Spleen (tissue), 11 donors: Measurements from ENCODE around the gene MED27. TPM values are rescaled to one million over a fixed set of nuclear protein-coding genes. Genes with fewer than 3 reads are reported as not detected.

ENCODE experiments used
- DNase-seq: peaks from one replicate; pipeline ENCODE4 v3.0.0-alpha.2; 2020
- H3K27ac ChIP-seq, 8 donors: fragments of 200-600 bp; sonication (generic) in 7 of 8; 1 replicate in 4 of 8; 2 replicates in 4 of 8; pipeline versions ENCODE4 v1.5.0 to v1.8.0; 2016 to 2021; ENCODE audit warnings: inconsistent platforms in 4 of 8, mild to moderate bottlenecking in 4 of 8, moderate library complexity in 1 of 8
- H3K27me3 ChIP-seq, 7 donors: fragments of 200-600 bp; sonication (generic) in 6 of 7; replicated peaks in 1 of 7; 1 replicate in 4 of 7; 2 replicates in 3 of 7; pipeline versions ENCODE4 v1.5.0 to v1.8.0; 2016 to 2021; ENCODE audit warnings: inconsistent platforms in 3 of 7, mild to moderate bottlenecking in 1 of 7
- H3K36me3 ChIP-seq, 6 donors: fragments of 200-600 bp; sonication (generic) in 5 of 6; 1 replicate in 4 of 6; 2 replicates in 2 of 6; pipeline versions ENCODE4 v1.5.0 to v1.8.0; 2016 to 2021; ENCODE audit warnings: inconsistent platforms in 2 of 6
- H3K4me1 ChIP-seq, 6 donors: fragments of 200-600 bp; sonication (generic) in 5 of 6; 1 replicate in 3 of 6; 2 replicates in 3 of 6; pipeline versions ENCODE4 v1.5.0 to v1.8.0; 2016 to 2021; ENCODE audit warnings: inconsistent platforms in 3 of 6
- H3K4me3 ChIP-seq, 8 donors: fragments of 200-600 bp; sonication (generic) in 7 of 8; 1 replicate in 4 of 8; 2 replicates in 4 of 8; pipeline versions ENCODE4 v1.5.0 to v1.8.0; 2016 to 2021; ENCODE audit warnings: inconsistent platforms in 4 of 8, mild to moderate bottlenecking in 4 of 8, moderate library complexity in 2 of 8
- H3K9me3 ChIP-seq, 8 donors: fragments of 200-600 bp; sonication (generic) in 7 of 8; 1 replicate in 4 of 8; 2 replicates in 4 of 8; pipeline versions ENCODE4 v1.5.0 to v1.8.0; 2016 to 2021; ENCODE audit warnings: inconsistent platforms in 4 of 8
- POLR2A ChIP-seq, 3 donors: fragments of 450-650 bp; IDR thresholded peaks; one replicate each; pipeline ENCODE4 v1.5.1; 2017; ENCODE audit warnings: antibody characterized with exemption in 3 of 3, mild to moderate bottlenecking in 1 of 3
- POLR2AphosphoS5 ChIP-seq, 3 donors: sonication (generic); formaldehyde crosslinking; IDR thresholded peaks; one replicate each; pipeline ENCODE4 v1.5.1; 2017; ENCODE audit warnings: antibody characterized with exemption in 3 of 3
- WGBS, 5 donors: extraction: QIAGEN DNeasy Blood & Tissue Kit in 3 of 5; methylation state at CpG; one replicate each; pipeline versions ENCODE4 v1.1.5 to v1.1.7; 2013 to 2018; 5-methylcytosine and 5-hydroxymethylcytosine counted together
- intact Hi-C: fragments of 100-400 bp; cut with DNase I; formaldehyde crosslinking; loops from one replicate; pipeline ENCODE4 v1.15.0; 2023; ENCODE audit warnings: low total_unique reads
- polyA plus RNA-seq, 3 donors: library from polyadenylated mRNA; stranded (reverse); fragments of 200-250 nt; gene quantifications; one replicate each; pipeline ENCODE4 v1.2.1, GENCODE V29; 2013
- total RNA-seq, 7 donors: library from RNA; depleted of rRNA in 3 of 7; stranded (reverse); fragments of >200 nt in 3 of 7; fragmentation: NEBNext Ultra II Directional in 4 of 7; extraction: Animal tissue kit (Norgen Biotek cat#: 25700) in 4 of 7; gene quantifications; one replicate each; pipeline versions ENCODE4 v1.1.0 to v1.2.1, GENCODE V29; 2016 to 2021
- TF ChIP-seq, protein P1 (sequence below), 11 experiments: fragments of 200-600 bp in 7 of 11; fragments of 450-650 bp in 4 of 11; sonication (generic) in 4 of 11; IDR thresholded peaks in 8 of 11; conservative IDR thresholded peaks in 3 of 11; 1 replicate in 7 of 11; 2 replicates in 4 of 11; pipeline versions ENCODE4 v1.4.0 to v1.8.0; 2016 to 2021; ENCODE audit warnings: antibody characterized with exemption in 11 of 11, inconsistent platforms in 4 of 11, mild to moderate bottlenecking in 1 of 11
- donor health status: healthy with polysubstance abuse.
- donor health status: DM: no; HTN: no; CAD: no; lungs with moderate emphysema.
- donor health status: DM: no; HTN: no; CAD: no.
- donor health status: Bipolar disorder and iron deficiency.
- donor health status: healthy.
- donor health status: DM: no; HTN: no; CAD: no.
- donor health status: DM: yes; HTN: yes; CAD: no.

The MED27 gene
- total and polyA plus RNA-seq, 10 donors: 13.1 to 22.4 (median 16.0) TPM

DNA sequence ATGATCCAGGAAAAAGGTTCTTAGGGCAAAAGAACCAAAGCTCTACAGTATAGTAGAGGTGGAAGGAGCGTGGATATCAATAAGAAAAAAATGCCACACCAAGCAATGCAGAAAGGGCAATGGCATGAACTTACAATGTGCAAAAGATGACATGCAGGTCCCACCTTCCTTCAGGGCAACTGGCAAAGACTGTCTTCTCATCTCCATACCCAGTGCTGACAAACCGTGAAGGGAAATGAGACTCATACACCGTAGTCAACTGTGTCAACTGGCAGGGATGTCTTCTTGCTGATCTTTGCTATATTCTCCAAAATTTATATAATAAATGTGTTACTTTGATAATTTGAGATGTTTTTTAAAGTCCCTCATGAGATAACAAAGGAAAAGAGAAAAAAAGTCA lies 36.0 kb downstream of the MED27 start:
- peaks cover 0 to 16% (median 0%) of the 10 kb centered on the region in 6 donors for H3K36me3 ChIP-seq
- no peaks in the 10 kb centered on the region for H3K27me3 ChIP-seq
- TF ChIP-seq POLR2A (IDR thresholded peaks at IDR 0.05) (no peak), POLR2AphosphoS5 (IDR thresholded peaks at IDR 0.05) (no peak)
- TF ChIP-seq, protein P1, sequence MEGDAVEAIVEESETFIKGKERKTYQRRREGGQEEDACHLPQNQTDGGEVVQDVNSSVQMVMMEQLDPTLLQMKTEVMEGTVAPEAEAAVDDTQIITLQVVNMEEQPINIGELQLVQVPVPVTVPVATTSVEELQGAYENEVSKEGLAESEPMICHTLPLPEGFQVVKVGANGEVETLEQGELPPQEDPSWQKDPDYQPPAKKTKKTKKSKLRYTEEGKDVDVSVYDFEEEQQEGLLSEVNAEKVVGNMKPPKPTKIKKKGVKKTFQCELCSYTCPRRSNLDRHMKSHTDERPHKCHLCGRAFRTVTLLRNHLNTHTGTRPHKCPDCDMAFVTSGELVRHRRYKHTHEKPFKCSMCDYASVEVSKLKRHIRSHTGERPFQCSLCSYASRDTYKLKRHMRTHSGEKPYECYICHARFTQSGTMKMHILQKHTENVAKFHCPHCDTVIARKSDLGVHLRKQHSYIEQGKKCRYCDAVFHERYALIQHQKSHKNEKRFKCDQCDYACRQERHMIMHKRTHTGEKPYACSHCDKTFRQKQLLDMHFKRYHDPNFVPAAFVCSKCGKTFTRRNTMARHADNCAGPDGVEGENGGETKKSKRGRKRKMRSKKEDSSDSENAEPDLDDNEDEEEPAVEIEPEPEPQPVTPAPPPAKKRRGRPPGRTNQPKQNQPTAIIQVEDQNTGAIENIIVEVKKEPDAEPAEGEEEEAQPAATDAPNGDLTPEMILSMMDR (IDR thresholded peaks at IDR 0.05 in 8 of 11, conservative IDR thresholded peaks at IDR 0.05 in 3 of 11): no peak
- H3K27ac ChIP-seq: no peak overlapping the region
- H3K4me3 ChIP-seq: no peak overlapping the region
- intact Hi-C loops: no loop called here
- H3K9me3 ChIP-seq: no peaks in the 10 kb centered on the region
- WGBS, 5 donors: 91 to 96% (median 93%) methylated on average over 3 of the region's 3 CpGs
- no peak for DNase-seq
- peaks cover 0 to 17% (median 3%) of the 10 kb centered on the region in 6 donors for H3K4me1 ChIP-seq

DNA sequence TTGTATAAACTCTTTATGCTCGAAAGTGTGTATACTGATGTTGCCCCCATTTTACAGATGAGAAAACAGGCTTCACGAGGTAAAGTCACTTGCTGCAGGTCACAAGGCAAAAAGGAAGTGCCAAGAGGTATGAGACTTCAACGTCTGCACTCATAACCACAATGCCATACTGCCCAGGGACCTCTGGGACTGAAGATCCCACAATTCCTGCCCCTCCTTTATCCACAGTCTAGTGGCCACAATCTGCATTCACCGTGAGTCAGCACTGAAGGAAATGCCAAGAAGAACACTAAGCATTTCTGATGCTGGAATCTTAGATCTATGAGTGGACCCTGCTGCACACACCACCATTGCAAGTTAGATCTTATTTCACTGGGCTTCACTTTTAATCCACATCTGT lies 37.3 kb downstream of the MED27 start:
- Histone ChIP-seq H3K27ac (no peak overlapping the region), H3K4me1 (peaks cover 0 to 13% (median 1%) of the 10 kb centered on the region in 6 donors), H3K9me3 (no peaks in the 10 kb centered on the region), H3K27me3 (no peaks in the 10 kb centered on the region), H3K36me3 (peaks cover 0 to 16% (median 0%) of the 10 kb centered on the region in 6 donors), H3K4me3 (no peak overlapping the region)
- DNase-seq: no peak
- WGBS, 5 donors: 50 to 68% (median 56%) methylated on average over 4 of the region's 4 CpGs
- intact Hi-C loops: no loop called here
- TF ChIP-seq, protein P1 (IDR thresholded peaks at IDR 0.05 in 8 of 11, conservative IDR thresholded peaks at IDR 0.05 in 3 of 11): no peak
- TF ChIP-seq POLR2AphosphoS5 (IDR thresholded peaks at IDR 0.05): no peak
- TF ChIP-seq POLR2A (IDR thresholded peaks at IDR 0.05): no peak

DNA sequence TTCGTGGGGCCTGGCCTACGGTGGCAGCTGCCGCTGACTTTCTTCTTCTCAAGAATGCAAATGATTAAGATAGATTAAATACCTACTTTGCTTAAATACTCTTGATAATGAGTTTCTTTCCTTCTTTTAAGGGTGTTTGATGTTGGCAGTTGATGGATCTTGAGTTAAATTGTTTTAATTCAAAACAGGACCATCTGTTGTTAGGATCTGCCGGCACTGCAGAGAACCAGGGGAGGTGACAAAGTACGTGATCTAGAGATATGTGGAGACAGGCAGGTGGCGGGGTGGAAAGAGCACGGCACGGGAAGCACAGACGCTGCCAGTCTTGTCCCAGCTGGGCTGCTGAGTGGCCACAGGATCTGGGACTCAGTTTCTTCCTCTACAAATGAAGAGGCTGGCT lies 37.9 kb downstream of the MED27 start:
- WGBS, 5 donors: 91 to 96% (median 94%) methylated on average over 9 of the region's 9 CpGs
- no peak for TF ChIP-seq POLR2A (IDR thresholded peaks at IDR 0.05)
- no peak for TF ChIP-seq POLR2AphosphoS5 (IDR thresholded peaks at IDR 0.05)
- TF ChIP-seq, protein P1 (IDR thresholded peaks at IDR 0.05 in 8 of 11, conservative IDR thresholded peaks at IDR 0.05 in 3 of 11): no peak
- no peaks in the 10 kb centered on the region for H3K9me3 ChIP-seq
- H3K27ac ChIP-seq: no peak overlapping the region
- H3K4me1 ChIP-seq: peaks cover 0 to 13% (median 1%) of the 10 kb centered on the region in 6 donors
- DNase-seq: no peak
- intact Hi-C loops: no loop called here
- H3K4me3 ChIP-seq: no peak overlapping the region
- H3K27me3 ChIP-seq: no peaks in the 10 kb centered on the region
- peaks cover 0 to 16% (median 0%) of the 10 kb centered on the region in 6 donors for H3K36me3 ChIP-seq

DNA sequence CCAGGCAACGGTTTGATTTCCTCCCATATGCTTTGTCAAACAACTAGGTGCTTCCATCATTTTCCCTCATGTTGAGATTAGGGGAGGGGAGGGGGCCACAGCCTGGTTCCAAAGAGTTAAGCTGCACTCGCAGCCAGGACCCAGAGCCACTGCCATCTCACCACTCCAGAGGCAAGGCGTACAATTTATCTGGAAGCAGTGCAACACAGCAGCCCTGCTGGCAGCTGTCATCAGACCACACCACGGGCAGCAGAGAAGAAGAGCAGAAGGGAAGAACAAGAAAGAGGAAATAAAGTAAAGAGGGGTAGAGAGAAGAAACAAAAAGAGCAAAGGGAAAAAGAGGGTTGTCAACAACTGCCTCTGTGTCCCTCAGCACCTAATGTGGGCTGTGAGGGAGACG lies 38.9 kb downstream of the MED27 start:
- H3K27ac ChIP-seq: no peak overlapping the region
- H3K36me3 ChIP-seq: peaks cover 0 to 16% (median 0%) of the 10 kb centered on the region in 6 donors
- intact Hi-C loops: no loop called here
- H3K4me1 ChIP-seq: peaks cover 0 to 13% (median 1%) of the 10 kb centered on the region in 6 donors
- no peak for DNase-seq
- no peaks in the 10 kb centered on the region for H3K27me3 ChIP-seq
- no peak overlapping the region for H3K4me3 ChIP-seq
- TF ChIP-seq POLR2A (IDR thresholded peaks at IDR 0.05): no peak
- TF ChIP-seq POLR2AphosphoS5 (IDR thresholded peaks at IDR 0.05): no peak
- TF ChIP-seq, protein P1 (IDR thresholded peaks at IDR 0.05 in 8 of 11, conservative IDR thresholded peaks at IDR 0.05 in 3 of 11): no peak
- 69 to 78% (median 73%) methylated on average over 5 of the region's 5 CpGs for WGBS, 5 donors
- no peaks in the 10 kb centered on the region for H3K9me3 ChIP-seq
